Left renal pelvis (tissue), 4 donors: ENCODE results near the gene FAM47E. TPM values are rescaled to one million over a fixed set of nuclear protein-coding genes. Genes with fewer than 3 reads are reported as not detected.

ENCODE experiments used
- DNase-seq, 4 donors: peaks; one replicate each; pipeline ENCODE4 v3.0.0-alpha.2; 2013; ENCODE audit warnings: low read depth in 4 of 4, low spot score in 3 of 4
- polyA plus RNA-seq, 4 donors: library from polyadenylated mRNA; unstranded; fragments of 120-200 nt; gene quantifications; one replicate each; pipeline ENCODE4 v1.2.1, GENCODE V29; 2013; ENCODE audit not compliant: insufficient read length in 4 of 4

FAM47E gene
- polyA plus RNA-seq, 4 donors: 0.53 to 11.1 (median 6.6) TPM

DNA sequence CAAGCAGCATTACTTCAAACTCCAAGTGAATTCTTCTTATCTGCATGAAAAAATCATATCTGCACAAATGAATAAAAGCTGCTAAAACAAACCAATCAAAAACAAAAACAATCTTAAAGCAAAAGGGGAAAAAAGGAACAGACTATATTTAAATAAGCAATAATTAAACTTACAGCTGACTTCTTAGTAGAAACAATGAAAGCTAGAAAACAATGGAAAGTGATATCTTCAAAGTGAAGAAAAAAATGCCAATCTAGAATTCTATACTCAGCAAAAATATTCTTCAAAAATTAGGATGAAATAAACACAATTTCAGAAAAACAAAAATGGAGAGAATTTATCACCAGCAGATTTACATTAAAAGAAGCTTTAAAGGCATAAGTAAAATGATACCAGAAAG is 75.0 kb downstream of the FAM47E start:
- no peak for DNase-seq

Other genes with a start within 250 kb of the FAM47E start
- under 1 TPM in 3 of 4 donors, not detected in 1; 0.08 to 0.30 (median 0.21) TPM for gene CXCL9, start 244.2 kb upstream of the FAM47E start, polyA plus RNA-seq
- 1 to 10 TPM; 1.1 to 7.5 (median 5.8) TPM for gene CXCL10, start 228.2 kb upstream of the FAM47E start, polyA plus RNA-seq
- gene CXCL11, start 215.7 kb upstream of the FAM47E start, polyA plus RNA-seq: under 1 TPM; 0.18 to 0.62 (median 0.41) TPM
- gene ART3, start 177.0 kb upstream of the FAM47E start, polyA plus RNA-seq: under 1 TPM; 0.27 to 0.79 (median 0.56) TPM
- 10 to 100 TPM; 71.4 to 82.7 (median 78.2) TPM for gene NUP54, start 103.3 kb upstream of the FAM47E start, polyA plus RNA-seq
- 100 to 1,000 TPM; 138 to 220 (median 191) TPM for gene SCARB2, start 37.9 kb upstream of the FAM47E start, polyA plus RNA-seq
- 1 to 10 TPM; 1.1 to 2.0 (median 1.5) TPM for gene STBD1, start 55.0 kb downstream of the FAM47E start, polyA plus RNA-seq
- under 1 TPM; 0.41 to 0.85 (median 0.66) TPM for gene CCDC158, start 169.4 kb downstream of the FAM47E start, polyA plus RNA-seq
- 10 to 100 TPM; 24.2 to 37.8 (median 34.9) TPM for gene SHROOM3, start 183.5 kb downstream of the FAM47E start, polyA plus RNA-seq